Astrocyte (in vitro differentiated cells and primary cell): ENCODE data around the gene NPAS3.

Experiments used
- EZH2 ChIP-seq: IDR thresholded peaks from 2 replicates; pipeline ENCODE4 v1.6.1; 2012; ENCODE audit warnings: mild to moderate bottlenecking, low read length, inconsistent platforms; ENCODE audit not compliant: insufficient read depth
- TF ChIP-seq, protein P1 (sequence below): IDR thresholded peaks from 2 replicates; pipeline ENCODE4 v1.5.1; 2011; ENCODE audit warnings: low read depth, mild to moderate bottlenecking, inconsistent platforms, low read length, moderate library complexity; ENCODE audit not compliant: insufficient read depth

- TF ChIP-seq, protein P1, sequence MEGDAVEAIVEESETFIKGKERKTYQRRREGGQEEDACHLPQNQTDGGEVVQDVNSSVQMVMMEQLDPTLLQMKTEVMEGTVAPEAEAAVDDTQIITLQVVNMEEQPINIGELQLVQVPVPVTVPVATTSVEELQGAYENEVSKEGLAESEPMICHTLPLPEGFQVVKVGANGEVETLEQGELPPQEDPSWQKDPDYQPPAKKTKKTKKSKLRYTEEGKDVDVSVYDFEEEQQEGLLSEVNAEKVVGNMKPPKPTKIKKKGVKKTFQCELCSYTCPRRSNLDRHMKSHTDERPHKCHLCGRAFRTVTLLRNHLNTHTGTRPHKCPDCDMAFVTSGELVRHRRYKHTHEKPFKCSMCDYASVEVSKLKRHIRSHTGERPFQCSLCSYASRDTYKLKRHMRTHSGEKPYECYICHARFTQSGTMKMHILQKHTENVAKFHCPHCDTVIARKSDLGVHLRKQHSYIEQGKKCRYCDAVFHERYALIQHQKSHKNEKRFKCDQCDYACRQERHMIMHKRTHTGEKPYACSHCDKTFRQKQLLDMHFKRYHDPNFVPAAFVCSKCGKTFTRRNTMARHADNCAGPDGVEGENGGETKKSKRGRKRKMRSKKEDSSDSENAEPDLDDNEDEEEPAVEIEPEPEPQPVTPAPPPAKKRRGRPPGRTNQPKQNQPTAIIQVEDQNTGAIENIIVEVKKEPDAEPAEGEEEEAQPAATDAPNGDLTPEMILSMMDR: no peak
- no peak for TF ChIP-seq EZH2
Observed at GRCh38 chr14:33206981-33207380, 268.3 kb downstream of the NPAS3 start.
